ENCODE results near the gene SPX. TPM values are rescaled to one million over a fixed set of nuclear protein-coding genes. Genes with fewer than 3 reads are reported as not detected.

Gene SPX
- total and polyA plus RNA-seq, 2 of the 4 experiments (the other 2 are of a cell fraction): under 0.01 to 0.12 TPM

DNA sequence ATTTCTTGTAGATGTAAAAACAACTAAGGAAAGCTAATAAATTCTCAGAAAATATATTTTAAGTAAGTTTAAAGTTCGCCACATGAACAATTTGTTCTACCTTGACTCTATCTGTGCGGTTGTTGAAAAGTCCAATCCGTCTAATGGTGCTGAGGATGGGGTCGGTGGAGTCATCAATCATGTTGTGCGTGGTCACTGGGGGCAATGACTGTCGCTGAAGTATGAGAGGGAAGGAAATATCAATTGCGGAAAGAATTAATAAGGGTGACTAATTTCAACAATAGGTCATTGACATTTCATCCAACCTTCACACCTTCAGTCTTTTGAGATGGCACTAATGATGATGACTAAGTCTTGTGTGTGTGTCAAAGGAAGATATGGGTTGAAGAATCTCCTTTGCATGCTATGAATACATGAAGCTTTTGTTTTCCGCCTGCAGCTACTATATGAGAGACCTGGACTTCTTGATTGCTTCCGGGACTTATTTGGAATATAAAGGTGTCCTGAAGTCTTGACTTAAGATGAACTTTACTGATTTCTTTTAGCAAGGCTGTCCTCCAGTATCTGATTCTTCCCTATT, 32.1 kb downstream of the SPX start:
- no peak overlapping the region for H3K18ac ChIP-seq (ENCODE audit: low read depth, low read length)
- H3K4ac ChIP-seq (ENCODE audit: low read depth, low read length): no peak overlapping the region
- H3K36me3 ChIP-seq (ENCODE audit: control insufficient read depth, insufficient read depth, low read length): no peaks in the 10 kb centered on the region
- H3K9me3 ChIP-seq (ENCODE audit: control insufficient read depth, insufficient read depth, low read length): no peaks in the 10 kb centered on the region
- in situ Hi-C loops (cut with MboI; ENCODE audit: low sequenced_read_pairs) (no loop called here), intact Hi-C loops (cut with micrococcal nuclease) (no loop called here), dilution Hi-C loops (cut with HindIII; ENCODE audit: low sequenced_read_pairs, unreplicated experiment) (no loop called here)
- H3K27me3 ChIP-seq (ENCODE audit: control insufficient read depth, insufficient read depth, low read length): peaks cover 2% of the 10 kb centered on the region; the same call in 1 of the 2 replicates
- H3K9ac ChIP-seq (ENCODE audit: low read depth, low read length): no peak overlapping the region
- H2AK5ac ChIP-seq (ENCODE audit: low read depth, low read length): no peak overlapping the region
- no peak overlapping the region for H2BK15ac ChIP-seq (ENCODE audit: low read depth, low read length)
- H3K14ac ChIP-seq (replicated peaks; ENCODE audit: low read depth, low read length): no peak overlapping the region
- H2BK5ac ChIP-seq (ENCODE audit: low read depth, low read length, poor library complexity, severe bottlenecking): no peak overlapping the region
- H3K27ac ChIP-seq (ENCODE audit: insufficient read depth, low read length): no peak overlapping the region
- ChIA-PET POLR2A (ENCODE audit: unreplicated experiment) (no interaction called here), CTCF (no interaction called here)
- BruUV-seq (replicated peaks): no TSS peak
- no peaks in the 10 kb centered on the region for H3K4me1 ChIP-seq (ENCODE audit: control insufficient read depth, insufficient read depth, low read length)
- no peaks in the 10 kb centered on the region for H3K9me1 ChIP-seq (ENCODE audit: insufficient read depth, low read length)
- H3K56ac ChIP-seq (ENCODE audit: extremely low read depth, insufficient read depth, low read length): no peak overlapping the region
- no peak overlapping the region for H4K91ac ChIP-seq (ENCODE audit: insufficient read depth, low read depth, low read length)
- H2BK120ac ChIP-seq (ENCODE audit: low read depth, low read length): no peak overlapping the region
- no peak overlapping the region for H4K8ac ChIP-seq (ENCODE audit: low read depth in 2 of 2, low read length in 2 of 2)
- no peak for TF ChIP-seq CHD1 (IDR thresholded peaks at IDR 0.05; ENCODE audit: low read depth, low read length)
- no peak for TF ChIP-seq BHLHE40 (IDR thresholded peaks at IDR 0.05; ENCODE audit: low read depth, low read length)
- no peak for TF ChIP-seq RFX5 (IDR thresholded peaks at IDR 0.05; ENCODE audit: low read depth, low read length)
- TF ChIP-seq, protein P1, sequence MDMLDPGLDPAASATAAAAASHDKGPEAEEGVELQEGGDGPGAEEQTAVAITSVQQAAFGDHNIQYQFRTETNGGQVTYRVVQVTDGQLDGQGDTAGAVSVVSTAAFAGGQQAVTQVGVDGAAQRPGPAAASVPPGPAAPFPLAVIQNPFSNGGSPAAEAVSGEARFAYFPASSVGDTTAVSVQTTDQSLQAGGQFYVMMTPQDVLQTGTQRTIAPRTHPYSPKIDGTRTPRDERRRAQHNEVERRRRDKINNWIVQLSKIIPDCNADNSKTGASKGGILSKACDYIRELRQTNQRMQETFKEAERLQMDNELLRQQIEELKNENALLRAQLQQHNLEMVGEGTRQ (IDR thresholded peaks at IDR 0.05; ENCODE audit: low read depth, low read length): no peak
- H2BK20ac ChIP-seq (ENCODE audit: low read depth, low read length): no peak overlapping the region
- no peak overlapping the region for H2AK9ac ChIP-seq (replicated peaks; ENCODE audit: low read depth, low read length, poor library complexity)
- no peak overlapping the region for H3K4me2 ChIP-seq (ENCODE audit: low read depth, low read length)
- no CpG with 5 or more reads among the region's 9 CpGs for WGBS, 2 experiments (ENCODE audit: extremely low coverage in 2 of 2, insufficient read length in 1 of 2)
- no peak overlapping the region for H3K4me3 ChIP-seq (ENCODE audit: insufficient read depth, low read depth, low read length)
- H3K23ac ChIP-seq (ENCODE audit: low read depth, low read length): no peak overlapping the region
- no peak overlapping the region for H4K5ac ChIP-seq (ENCODE audit: low read depth, low read length)
- no peaks in the 10 kb centered on the region for H4K20me1 ChIP-seq (ENCODE audit: insufficient read depth, low read length)
- ATAC-seq (ENCODE audit: low read depth) (no peak), DNase-seq (no peak)
- no peak overlapping the region for H2AFZ ChIP-seq (replicated peaks; ENCODE audit: low read length, poor library complexity)
- no peaks in the 10 kb centered on the region for H3K79me1 ChIP-seq (ENCODE audit: low read depth in 1 of 2, low read length in 2 of 2)
